Measurements from ENCODE around the gene SDSL. TPM values are rescaled to one million over a fixed set of nuclear protein-coding genes. Genes with fewer than 3 reads are reported as not detected.

Gene SDSL
- total and polyA plus RNA-seq, 2 of the 13 experiments (the other 11 are each of a cell fraction or from before 2014, with no cell fraction given) = 1.2 to 1.7 TPM

DNA sequence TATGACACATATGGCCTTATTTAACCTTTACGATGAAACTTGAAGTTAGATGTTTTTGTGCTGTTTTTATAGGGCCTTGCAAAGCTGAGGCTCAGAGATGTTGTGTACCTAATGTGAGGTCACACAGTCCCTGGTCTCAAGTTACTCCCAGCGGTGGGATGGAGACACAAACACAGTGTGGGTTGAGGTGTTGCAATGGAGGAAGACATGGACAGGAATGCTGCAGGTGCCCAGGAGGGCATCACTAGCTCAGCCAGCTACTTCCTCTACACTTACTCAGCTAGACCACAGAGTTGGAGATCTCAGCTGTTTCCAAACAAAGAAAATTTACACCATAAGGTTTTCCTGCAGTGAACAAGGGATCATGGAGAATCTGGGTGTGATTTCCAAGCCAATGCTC, 34.0 kb downstream of the SDSL start:
- Histone ChIP-seq H3K9me3 (ENCODE audit: low read length) (no peaks in the 10 kb centered on the region), H3K4me3 (replicated peaks in 1 of 3; ENCODE audit: insufficient read depth in 1 of 3, low read depth in 2 of 3, low read length in 3 of 3) (no peak overlapping the region), H3K27me3 (ENCODE audit: control insufficient read depth in 1 of 2, insufficient read depth in 2 of 2, low read length in 2 of 2) (peaks cover 0 to 6% of the 10 kb centered on the region in 2 experiments; a peak in 1 of 5 replicates), H3K36me3 (replicated peaks in 1 of 2; ENCODE audit: control insufficient read depth in 1 of 2, insufficient read depth in 2 of 2, low read length in 2 of 2) (no peaks in the 10 kb centered on the region), H3K4me2 (ENCODE audit: low read depth, low read length) (no peak overlapping the region), H4K20me1 (ENCODE audit: insufficient read depth, low read length) (0 out of 2 replicates have a peak, but pooled peaks cover 2% of the 10 kb centered on the region), H3K4me1 (ENCODE audit: insufficient read depth, low read length) (no peaks in the 10 kb centered on the region), H3K79me2 (ENCODE audit: insufficient read depth, low read length) (no peaks in the 10 kb centered on the region), H3K9ac (ENCODE audit: insufficient read depth, low read depth, low read length) (no peak overlapping the region), H3K27ac (ENCODE audit: extremely low read length, insufficient read depth, low read length) (no peak overlapping the region), H2AFZ (ENCODE audit: low read length) (no peak overlapping the region)
- intact Hi-C loops (cut with micrococcal nuclease; ENCODE audit: unreplicated experiment) (no loop called here), in situ Hi-C loops (cut with HindIII; ENCODE audit: extremely low pct_ligation_motif_present, low pct_unique_long_range_greater_than_20kb) (no loop called here)
- DNase-seq (ENCODE audit: low spot score) (no peak), ATAC-seq (no peak), FAIRE-seq (no peak)
- BruUV-seq (replicated peaks) = no TSS peak
- ChIA-PET POLR2A (no interaction called here), CTCF (ENCODE audit: low intra/inter-chr PET ratio, low total read pairs) (no interaction called here)
- TF ChIP-seq ZNF260 (CRISPR knock-in tag; IDR thresholded peaks at IDR 0.05; ENCODE audit: borderline replicate concordance, low read depth) (no peak), ZNF343 (CRISPR knock-in tag; IDR thresholded peaks at IDR 0.05) (no peak), ZNF256 (CRISPR knock-in tag; conservative IDR thresholded peaks at IDR 0.05) (no peak), ZNF768 (CRISPR knock-in tag; IDR thresholded peaks at IDR 0.05) (peak; percentile 44; the same call in 1 of the 2 replicates)
- WGBS (ENCODE audit: low lambda C conversion rate) = 0% methylated on average over 2 of the region's 2 CpGs

DNA sequence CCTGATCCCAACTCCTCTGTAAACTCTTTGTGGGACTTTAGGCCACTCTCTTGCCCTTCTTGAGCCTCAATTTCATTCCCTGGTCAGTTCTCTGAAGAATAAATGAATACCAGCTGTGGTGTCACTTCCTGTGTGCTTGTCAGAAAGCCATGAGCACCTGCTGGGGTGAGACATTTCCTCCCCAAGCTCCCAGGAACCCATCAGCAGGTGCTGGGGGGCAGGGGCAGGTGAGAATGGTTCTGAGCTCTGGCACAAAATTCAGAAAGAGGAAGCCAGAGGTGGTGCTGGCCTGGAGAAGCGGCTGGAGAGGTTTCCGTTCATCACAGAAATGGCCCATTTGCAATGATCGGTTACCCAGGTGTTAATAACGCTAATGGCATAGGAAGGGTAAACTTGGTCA, 34.6 kb downstream of the SDSL start:
- H3K36me3 ChIP-seq (replicated peaks in 1 of 2; ENCODE audit: control insufficient read depth in 1 of 2, insufficient read depth in 2 of 2, low read length in 2 of 2) = no peaks in the 10 kb centered on the region
- FAIRE-seq (no peak), DNase-seq (ENCODE audit: low spot score) (no peak), ATAC-seq (no peak)
- BruUV-seq (replicated peaks) = no TSS peak
- ChIA-PET CTCF (ENCODE audit: low intra/inter-chr PET ratio, low total read pairs) (no interaction called here), POLR2A (no interaction called here)
- peaks cover 0 to 6% of the 10 kb centered on the region in 2 experiments; a peak in 1 of 5 replicates for H3K27me3 ChIP-seq (ENCODE audit: control insufficient read depth in 1 of 2, insufficient read depth in 2 of 2, low read length in 2 of 2)
- no peaks in the 10 kb centered on the region for H3K79me2 ChIP-seq (ENCODE audit: insufficient read depth, low read length)
- no peaks in the 10 kb centered on the region for H3K4me1 ChIP-seq (ENCODE audit: insufficient read depth, low read length)
- H4K20me1 ChIP-seq (ENCODE audit: insufficient read depth, low read length) = 0 out of 2 replicates have a peak, but pooled peaks cover 2% of the 10 kb centered on the region
- no peak overlapping the region for H3K9ac ChIP-seq (ENCODE audit: insufficient read depth, low read depth, low read length)
- no peak overlapping the region for H3K4me2 ChIP-seq (ENCODE audit: low read depth, low read length)
- intact Hi-C loops (cut with micrococcal nuclease; ENCODE audit: unreplicated experiment) (no loop called here), in situ Hi-C loops (cut with HindIII; ENCODE audit: extremely low pct_ligation_motif_present, low pct_unique_long_range_greater_than_20kb) (no loop called here)
- H2AFZ ChIP-seq (ENCODE audit: low read length) = no peak overlapping the region
- no peak overlapping the region for H3K4me3 ChIP-seq (replicated peaks in 1 of 3; ENCODE audit: insufficient read depth in 1 of 3, low read depth in 2 of 3, low read length in 3 of 3)
- H3K9me3 ChIP-seq (ENCODE audit: low read length) = no peaks in the 10 kb centered on the region
- 25% methylated on average over 4 of the region's 4 CpGs for WGBS (ENCODE audit: low lambda C conversion rate)
- no peak for TF ChIP-seq DNMT1 (CRISPR knock-in tag; IDR thresholded peaks at IDR 0.05)
- TF ChIP-seq MYC (CRISPR knock-in tag; IDR thresholded peaks at IDR 0.05; ENCODE audit: borderline replicate concordance) = no peak
- no peak for TF ChIP-seq HMGA1 (CRISPR knock-in tag; conservative IDR thresholded peaks at IDR 0.05)
- no peak for TF ChIP-seq BHLHE40 (IDR thresholded peaks at IDR 0.05; ENCODE audit: low read length)
- TF ChIP-seq ZMYM2 (CRISPR knock-in tag; IDR thresholded peaks at IDR 0.05) = no peak
- no peak for TF ChIP-seq NFKBIZ (CRISPR knock-in tag; IDR thresholded peaks at IDR 0.05)
- no peak for TF ChIP-seq ESRRA (CRISPR knock-in tag; IDR thresholded peaks at IDR 0.05; ENCODE audit: low read depth)
- TF ChIP-seq ZKSCAN1 (IDR thresholded peaks at IDR 0.05; ENCODE audit: low read length) = no peak
- no peak for TF ChIP-seq TEAD2 (CRISPR knock-in tag; IDR thresholded peaks at IDR 0.05)
- no peak for TF ChIP-seq PRMT3 (CRISPR knock-in tag; IDR thresholded peaks at IDR 0.05; ENCODE audit: borderline replicate concordance, low read depth)
- no peak for TF ChIP-seq AGO2 (optimal IDR thresholded peaks at IDR 0.05; ENCODE audit: low read depth, low read length)
- TF ChIP-seq NR2F1 (CRISPR knock-in tag; IDR thresholded peaks at IDR 0.05) = no peak
- TF ChIP-seq TOE1 (CRISPR knock-in tag; IDR thresholded peaks at IDR 0.05) = no peak
- TF ChIP-seq ZNF709 (CRISPR knock-in tag; IDR thresholded peaks at IDR 0.05) = no peak
- TF ChIP-seq, protein P1, sequence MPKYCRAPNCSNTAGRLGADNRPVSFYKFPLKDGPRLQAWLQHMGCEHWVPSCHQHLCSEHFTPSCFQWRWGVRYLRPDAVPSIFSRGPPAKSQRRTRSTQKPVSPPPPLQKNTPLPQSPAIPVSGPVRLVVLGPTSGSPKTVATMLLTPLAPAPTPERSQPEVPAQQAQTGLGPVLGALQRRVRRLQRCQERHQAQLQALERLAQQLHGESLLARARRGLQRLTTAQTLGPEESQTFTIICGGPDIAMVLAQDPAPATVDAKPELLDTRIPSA (CRISPR knock-in tag; IDR thresholded peaks at IDR 0.05; ENCODE audit: borderline replicate concordance) = no peak
- TF ChIP-seq ARNTL (CRISPR knock-in tag; IDR thresholded peaks at IDR 0.05) = no peak
- no peak for TF ChIP-seq KLF13 (CRISPR knock-in tag; IDR thresholded peaks at IDR 0.05)
- no peak overlapping the region for H3K27ac ChIP-seq (ENCODE audit: extremely low read length, insufficient read depth, low read length)
